HUES6 (cell line): ENCODE data around the gene FOXI1.
"Not testable (repeated sequence)": the region's sequence is repeated elsewhere in the genome, so short reads cannot be mapped to it uniquely, and the experiment has no call there.

Source experiments
- H3K27ac ChIP-seq: 2 replicates; pipeline ENCODE4 v1.7.0; 2013; ENCODE audit warnings: low read depth, mild to moderate bottlenecking, low read length, inconsistent platforms
- H3K27me3 ChIP-seq: 2 replicates; pipeline ENCODE4 v1.6.1; 2013; ENCODE audit warnings: low read length; ENCODE audit not compliant: control insufficient read depth, insufficient read depth
- H3K36me3 ChIP-seq: 2 replicates; pipeline ENCODE4 v1.6.1; 2013; ENCODE audit warnings: low read length; ENCODE audit not compliant: control insufficient read depth, insufficient read depth
- H3K4me1 ChIP-seq: 2 replicates; pipeline ENCODE4 v1.6.1; 2013; ENCODE audit warnings: low read length; ENCODE audit not compliant: control insufficient read depth, insufficient read depth
- H3K4me3 ChIP-seq: 2 replicates; pipeline ENCODE4 v1.5.1; 2013; ENCODE audit warnings: low read depth, low read length
- H3K9ac ChIP-seq: one replicate; pipeline ENCODE4 v1.6.1; 2013; ENCODE audit warnings: mild to moderate bottlenecking, low read length
- H3K9me3 ChIP-seq: 2 replicates; pipeline ENCODE4 v1.6.1; 2013; ENCODE audit warnings: low read depth, low read length; ENCODE audit not compliant: control insufficient read depth, insufficient read depth

FOXI1 gene

GRCh38 chr5:170094329-170094728 lies 11.4 kb upstream of the FOXI1 start:
- not testable (repeated sequence) for H3K9ac ChIP-seq, H3K4me3 ChIP-seq, H3K36me3 ChIP-seq, H3K4me1 ChIP-seq, H3K27ac ChIP-seq, H3K9me3 ChIP-seq, H3K27me3 ChIP-seq

- H3K27me3 ChIP-seq: no peaks in the 10 kb centered on the region
- H3K27ac ChIP-seq: no peak overlapping the region
- no peaks in the 10 kb centered on the region for H3K36me3 ChIP-seq
- peaks cover 5% of the 10 kb centered on the region; the same call in 1 of the 2 replicates for H3K9me3 ChIP-seq
- no peaks in the 10 kb centered on the region; the same call in 1 of the 2 replicates for H3K4me1 ChIP-seq
- H3K9ac ChIP-seq: no peak overlapping the region
- H3K4me3 ChIP-seq: no peak overlapping the region
Measured at GRCh38 chr5:170095646-170096045, 10.1 kb upstream of the FOXI1 start.

- peaks cover 2% of the 10 kb centered on the region; the same call in 1 of the 2 replicates for H3K9me3 ChIP-seq
- no peak overlapping the region for H3K27ac ChIP-seq
- no peak overlapping the region for H3K9ac ChIP-seq
- H3K36me3 ChIP-seq: no peaks in the 10 kb centered on the region
- no peak overlapping the region for H3K4me3 ChIP-seq
- no peaks in the 10 kb centered on the region; the same call in 1 of the 2 replicates for H3K4me1 ChIP-seq
- H3K27me3 ChIP-seq: no peaks in the 10 kb centered on the region
Measured at GRCh38 chr5:170097934-170098333, 7.8 kb upstream of the FOXI1 start.

- Histone ChIP-seq H3K9ac (no peak overlapping the region), H3K9me3 (peaks cover 2% of the 10 kb centered on the region; the same call in 1 of the 2 replicates), H3K4me1 (no peaks in the 10 kb centered on the region; the same call in 1 of the 2 replicates), H3K27ac (no peak overlapping the region), H3K4me3 (no peak overlapping the region), H3K27me3 (peaks cover 6% of the 10 kb centered on the region; the same call in 1 of the 2 replicates), H3K36me3 (no peaks in the 10 kb centered on the region)
Measured at GRCh38 chr5:170100066-170100943, 5.4 kb upstream of the FOXI1 start.

GRCh38 chr5:170103447-170103846 lies 2.2 kb upstream of the FOXI1 start:
- Histone ChIP-seq H3K36me3 (no peaks in the 10 kb centered on the region), H3K27me3 (peaks cover 30% of the 10 kb centered on the region), H3K9ac (no peak overlapping the region), H3K9me3 (peaks cover 2% of the 10 kb centered on the region; the same call in 1 of the 2 replicates), H3K4me1 (no peaks in the 10 kb centered on the region), H3K27ac (no peak overlapping the region), H3K4me3 (no peak overlapping the region)

GRCh38 chr5:170104299-170104698 lies 1.4 kb upstream of the FOXI1 start:
- H3K9me3 ChIP-seq: no peaks in the 10 kb centered on the region
- no peak overlapping the region for H3K4me3 ChIP-seq
- peaks cover 4% of the 10 kb centered on the region for H3K4me1 ChIP-seq
- peaks cover 38% of the 10 kb centered on the region for H3K27me3 ChIP-seq
- no peak overlapping the region for H3K9ac ChIP-seq
- no peaks in the 10 kb centered on the region for H3K36me3 ChIP-seq
- H3K27ac ChIP-seq: no peak overlapping the region

GRCh38 chr5:170104710-170105109 lies 987 bp upstream of the FOXI1 start:
- peaks cover 38% of the 10 kb centered on the region for H3K27me3 ChIP-seq
- H3K36me3 ChIP-seq: no peaks in the 10 kb centered on the region
- no peak overlapping the region for H3K27ac ChIP-seq
- peaks cover 8% of the 10 kb centered on the region for H3K4me1 ChIP-seq
- no peaks in the 10 kb centered on the region for H3K9me3 ChIP-seq
- no peak overlapping the region for H3K4me3 ChIP-seq
- H3K9ac ChIP-seq: no peak overlapping the region

- no peak overlapping the region for H3K4me3 ChIP-seq
Measured at GRCh38 chr5:170107674-170108073, 2.0 kb downstream of the FOXI1 start.

GRCh38 chr5:170108266-170108785 lies 2.6 kb downstream of the FOXI1 start:
- no peak overlapping the region for H3K9ac ChIP-seq
- no peaks in the 10 kb centered on the region for H3K9me3 ChIP-seq
- no peaks in the 10 kb centered on the region for H3K36me3 ChIP-seq
- no peak overlapping the region for H3K4me3 ChIP-seq
- H3K4me1 ChIP-seq: peaks cover 31% of the 10 kb centered on the region
- peaks cover 58% of the 10 kb centered on the region for H3K27me3 ChIP-seq
- no peak overlapping the region for H3K27ac ChIP-seq

More at GRCh38 chr5:170107674-170108073, 2.0 kb downstream of the FOXI1 start:
- Histone ChIP-seq H3K4me1 (peaks cover 24% of the 10 kb centered on the region), H3K27ac (no peak overlapping the region), H3K36me3 (no peaks in the 10 kb centered on the region), H3K9ac (no peak overlapping the region), H3K27me3 (peaks cover 58% of the 10 kb centered on the region), H3K9me3 (no peaks in the 10 kb centered on the region)

GRCh38 chr5:170109059-170110031 lies 3.6 kb downstream of the FOXI1 start:
- Histone ChIP-seq H3K27ac (no peak overlapping the region), H3K4me3 (no peak overlapping the region), H3K27me3 (peaks cover 58% of the 10 kb centered on the region), H3K9me3 (no peaks in the 10 kb centered on the region), H3K36me3 (no peaks in the 10 kb centered on the region), H3K4me1 (peaks cover 33% of the 10 kb centered on the region), H3K9ac (no peak overlapping the region)
